DMS 273 treated with DMSO at 0.1 percent for 48 hours (cell line): ENCODE data around the gene ZNF474.

Experiments used
- DNase-seq: peaks from one replicate; lab custom pipeline; 2025; lab: John Stamatoyannopoulos, UW

The ZNF474 gene

DNA sequence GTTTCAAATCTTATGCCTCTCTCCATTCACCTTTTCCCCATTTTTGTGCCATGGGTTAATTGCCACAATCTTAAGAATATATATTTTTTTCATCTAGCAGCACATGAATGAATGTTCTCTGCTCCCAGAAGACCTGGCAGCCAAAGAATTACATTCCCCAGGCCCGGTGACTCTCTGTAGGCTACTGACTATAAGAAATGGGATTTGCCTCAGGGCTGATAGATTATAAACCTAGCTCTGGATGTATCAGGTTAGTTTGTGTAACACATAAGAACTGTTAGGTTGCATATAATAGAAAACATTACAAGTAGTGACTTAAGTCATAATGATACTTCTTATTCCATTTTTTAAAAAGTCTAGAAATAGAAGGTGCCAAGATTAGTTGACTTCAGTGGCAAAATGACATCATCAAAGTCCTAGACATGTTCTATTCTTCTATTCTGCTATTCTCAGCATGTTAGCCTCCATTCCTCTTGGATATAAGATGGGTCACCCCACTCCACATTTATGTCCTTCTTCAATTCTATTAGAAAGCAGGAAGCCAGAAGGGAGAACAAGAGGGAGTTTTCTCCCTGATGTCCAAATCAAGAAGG, 10.9 kb upstream of the ZNF474 start:
- no peak for DNase-seq

DNA sequence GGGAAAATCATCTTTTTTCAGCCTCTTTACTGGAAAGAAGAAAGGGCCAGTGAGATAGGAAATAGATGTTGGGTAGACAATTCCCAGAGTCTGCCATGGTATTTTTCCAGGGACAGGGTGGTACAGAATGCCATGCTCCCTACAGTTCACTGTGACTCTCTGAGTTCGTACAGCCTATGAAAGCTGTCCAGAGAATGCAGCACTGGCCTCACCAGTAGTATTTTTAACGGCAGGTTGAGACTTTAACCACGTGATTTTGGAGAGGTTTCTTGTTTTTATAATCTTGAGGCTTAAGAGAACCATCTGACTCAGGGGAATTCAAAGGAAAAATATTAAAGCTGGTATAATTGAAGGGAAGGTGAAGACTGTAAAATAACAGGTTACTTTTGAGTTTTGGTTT, 10.1 kb upstream of the ZNF474 start:
- no peak for DNase-seq

- no peak for DNase-seq
Observed at GRCh38 chr5:122120493-122120892, 8.9 kb upstream of the ZNF474 start.

DNA sequence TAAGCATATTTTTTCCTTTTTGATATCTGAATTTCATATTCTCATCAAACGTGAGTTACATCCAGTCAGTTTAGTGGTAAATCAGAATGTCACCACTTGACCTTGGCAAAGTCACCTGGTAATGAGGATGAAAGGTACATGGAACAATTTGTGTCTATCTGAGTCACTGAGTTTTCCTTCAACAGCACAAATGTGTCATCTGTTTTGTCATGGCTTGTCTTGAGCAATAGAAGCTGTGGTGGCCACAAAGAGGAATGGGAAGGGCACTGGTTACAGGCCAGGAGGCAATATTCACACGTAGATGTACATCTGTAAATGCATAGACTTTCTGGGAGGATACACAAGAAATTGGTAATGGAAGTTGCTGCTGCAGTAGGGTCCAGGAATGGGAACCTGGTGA, 8.4 kb upstream of the ZNF474 start:
- no peak for DNase-seq

GRCh38 chr5:122121479-122122465, 7.6 kb upstream of the ZNF474 start:
- no peak for DNase-seq

DNA sequence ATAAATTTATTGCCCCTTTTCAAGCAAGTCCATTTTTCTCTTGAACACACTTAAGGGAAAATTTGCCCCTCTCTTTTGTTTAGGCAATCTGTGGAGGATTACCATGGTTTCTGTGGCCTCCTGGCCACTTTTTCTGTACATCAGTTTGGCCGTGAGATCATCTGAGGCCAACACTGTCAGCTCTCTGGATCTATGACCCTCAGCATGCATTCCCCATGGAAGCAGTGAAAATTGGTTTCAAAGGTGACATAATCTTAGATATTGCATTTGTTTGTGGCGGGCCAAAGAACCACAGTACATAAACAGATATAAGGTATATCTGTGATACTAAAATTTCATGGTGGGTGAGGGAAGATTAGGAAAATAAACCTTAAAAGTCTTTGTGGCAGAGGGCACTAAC, 4.6 kb upstream of the ZNF474 start:
- DNase-seq, result no peak

- DNase-seq, result no peak
Observed at GRCh38 chr5:122126177-122126755, 3.1 kb upstream of the ZNF474 start.

GRCh38 chr5:122126756-122127321, 2.5 kb upstream of the ZNF474 start:
- no peak for DNase-seq

DNA sequence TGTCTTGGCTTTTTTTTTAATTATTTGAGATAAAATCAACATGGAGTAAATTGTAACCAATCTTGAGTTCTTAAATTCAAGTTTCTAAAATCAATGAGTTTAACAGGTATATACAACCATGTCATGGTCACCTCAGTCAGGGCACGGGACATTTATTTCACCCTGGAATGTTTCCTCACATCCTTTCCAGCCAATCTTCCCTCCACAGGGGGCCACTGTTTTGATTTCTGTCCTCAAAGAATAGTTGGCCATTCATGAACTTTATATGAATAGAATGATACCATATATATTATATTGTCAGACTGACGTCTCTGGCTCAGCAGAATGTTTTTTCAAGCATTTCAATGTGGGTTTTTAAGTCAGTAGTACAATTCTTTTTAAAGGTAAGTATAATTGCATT, 806 bp downstream of the ZNF474 start:
- no peak for DNase-seq

DNA sequence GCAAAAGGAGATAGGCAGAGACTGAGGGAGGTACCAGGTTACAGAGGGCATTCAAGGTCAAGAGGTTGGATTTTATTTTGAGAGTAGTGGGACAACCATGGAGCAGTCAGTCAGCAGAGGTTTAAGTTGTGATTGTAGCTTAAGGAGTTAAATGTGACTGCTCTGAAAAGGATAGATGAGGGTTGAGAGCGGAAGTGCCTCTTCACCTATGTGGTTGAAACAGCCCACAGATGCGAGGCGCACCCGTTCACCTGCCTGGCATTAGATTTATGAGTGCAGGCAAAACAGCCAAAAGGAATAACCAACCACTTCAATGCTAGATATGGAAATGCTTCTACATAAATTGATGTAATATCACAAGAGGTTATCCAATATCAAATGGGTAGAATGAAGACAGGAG, 8.4 kb downstream of the ZNF474 start:
- no peak for DNase-seq

GRCh38 chr5:122138356-122138755, 9.0 kb downstream of the ZNF474 start:
- DNase-seq, result no peak

- DNase-seq, result no peak
Observed at GRCh38 chr5:122140900-122141299, 11.6 kb downstream of the ZNF474 start.

DNA sequence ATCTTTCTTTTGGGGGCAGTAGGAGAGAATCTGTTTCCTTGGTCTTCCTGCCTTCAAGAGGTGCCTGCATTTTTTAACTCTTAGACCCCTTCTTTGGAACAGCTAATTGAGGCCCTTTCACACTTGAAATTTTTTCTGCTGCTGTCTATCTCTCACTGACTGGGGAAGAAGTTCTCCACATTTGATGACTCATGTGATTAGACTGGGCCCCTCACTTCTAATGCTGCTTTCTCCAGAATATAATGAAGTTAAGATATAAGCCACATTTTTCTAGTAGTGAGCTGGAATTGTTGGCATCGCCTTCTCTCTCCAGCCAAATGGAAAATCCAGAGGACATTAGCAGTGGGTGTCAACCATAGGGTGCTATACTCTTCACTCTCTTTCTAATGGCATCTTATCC, 12.4 kb downstream of the ZNF474 start:
- no peak for DNase-seq

- no peak for DNase-seq
Observed at GRCh38 chr5:122142480-122143164, 13.3 kb downstream of the ZNF474 start.

GRCh38 chr5:122144236-122144635, 14.9 kb downstream of the ZNF474 start:
- DNase-seq, result no peak

DNA sequence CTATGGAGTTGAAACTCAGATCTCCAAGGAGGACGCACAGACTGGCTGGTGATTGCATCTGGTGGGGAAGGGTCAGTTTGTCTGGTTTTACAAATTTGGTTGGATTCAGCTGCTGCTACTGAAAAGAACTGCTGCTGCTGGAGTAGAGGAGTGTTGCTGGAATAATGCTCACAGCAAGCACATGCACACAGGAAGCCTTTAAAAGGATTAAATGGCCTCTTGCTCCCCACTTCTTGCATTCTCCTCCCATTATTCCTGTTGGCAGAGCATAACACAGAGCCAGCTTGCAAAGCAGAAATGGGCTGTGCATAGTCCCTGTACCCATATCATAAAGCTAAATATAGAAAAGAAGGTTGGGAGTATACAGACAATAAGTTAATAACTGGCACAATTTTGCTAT, 16.6 kb downstream of the ZNF474 start:
- no peak for DNase-seq

GRCh38 chr5:122149321-122150090, 20.2 kb downstream of the ZNF474 start:
- no peak for DNase-seq

DNA sequence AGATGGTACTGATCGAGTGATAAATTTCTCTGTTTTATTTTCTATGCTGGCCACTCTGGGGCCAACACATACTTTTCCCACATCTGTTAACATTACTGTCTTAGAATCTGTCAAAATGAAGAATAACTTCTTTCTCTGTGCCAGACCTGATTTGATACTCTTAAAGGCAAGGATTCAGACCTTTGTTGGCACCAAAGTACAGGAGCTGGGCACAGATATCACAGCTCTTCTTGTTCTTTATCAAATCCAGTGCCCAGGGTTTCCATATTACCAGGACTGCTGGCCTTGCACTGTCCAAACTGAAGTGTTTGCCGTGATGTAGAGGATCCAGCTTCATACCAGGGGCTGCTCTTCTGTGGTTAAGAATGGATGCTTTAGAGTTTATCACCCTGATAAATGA, 20.9 kb downstream of the ZNF474 start:
- no peak for DNase-seq

- no peak for DNase-seq
Observed at GRCh38 chr5:122151640-122152039, 22.3 kb downstream of the ZNF474 start.

GRCh38 chr5:122152266-122152900, 23.0 kb downstream of the ZNF474 start:
- no peak for DNase-seq

DNA sequence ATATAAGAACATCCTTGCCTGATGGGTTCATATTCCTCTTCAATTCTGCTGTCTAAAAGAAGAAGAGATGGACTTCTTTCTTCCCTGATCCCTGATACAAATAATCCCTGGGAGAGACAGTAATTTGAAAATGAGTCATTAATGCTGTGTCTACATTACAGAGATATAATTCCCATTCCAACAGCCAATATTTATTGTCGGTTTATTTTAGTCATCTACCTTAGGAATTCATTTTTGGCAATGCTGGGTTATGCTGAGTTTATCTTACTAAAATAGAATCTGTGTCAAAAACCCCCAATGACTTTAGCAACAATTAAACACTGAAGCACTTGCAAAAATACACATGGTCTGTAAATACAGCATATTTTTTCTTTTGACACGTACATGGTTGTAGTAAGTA, 23.9 kb downstream of the ZNF474 start:
- DNase-seq, result no peak
